CD4-positive, alpha-beta T cell treated with Interleukin-2 at 100 ng/mL for 4 hours (primary cell): ENCODE measurements around the gene LAMA4.
A peak's percentile ranks its signal among the peaks of the same experiment; 100 is the strongest.

Source experiments
- DNase-seq: peaks from one replicate; pipeline ENCODE4 v3.0.0-alpha.2; 2020; ENCODE audit warnings: low spot score

Gene LAMA4

DNA sequence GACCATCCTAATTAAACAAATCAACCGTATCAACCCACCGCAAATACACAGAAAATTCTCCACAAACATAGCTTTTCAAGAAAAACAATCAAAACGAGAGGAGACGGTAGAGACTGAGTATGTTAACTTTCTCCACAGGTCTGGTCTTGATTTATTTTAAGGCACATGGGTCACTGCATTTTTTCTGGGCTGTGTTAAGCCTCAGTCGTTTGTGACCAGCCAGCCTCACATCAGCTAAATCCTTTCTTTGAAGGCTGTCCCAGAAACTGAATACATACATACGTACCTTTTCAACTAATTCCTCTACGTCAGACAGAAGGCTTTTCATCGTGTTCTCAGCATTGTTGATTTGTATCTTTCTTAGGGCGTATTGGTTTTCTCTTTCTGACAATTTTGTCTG lies 69.4 kb downstream of the LAMA4 start:
- DNase-seq = no peak

DNA sequence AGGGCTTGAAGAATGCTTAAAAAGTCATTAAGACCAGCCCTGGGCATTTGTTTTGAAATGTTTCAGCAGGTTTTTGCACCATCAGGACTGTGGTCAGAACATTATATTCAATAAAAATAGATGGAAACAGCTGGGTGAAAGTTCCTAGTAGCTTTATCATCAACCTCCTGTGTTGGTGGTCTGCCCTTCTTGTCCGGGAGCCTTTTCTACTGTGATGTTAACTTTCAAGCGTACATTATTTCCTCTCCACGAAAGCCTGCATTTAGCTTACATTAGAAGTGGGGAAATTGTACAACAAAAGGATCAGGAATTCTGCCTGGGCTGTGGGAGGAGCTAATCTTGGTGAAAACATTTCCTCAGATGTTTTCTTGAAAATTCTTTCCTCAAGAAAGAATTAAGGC lies 71.1 kb downstream of the LAMA4 start:
- no peak for DNase-seq

- no peak for DNase-seq
Measured at GRCh38 chr6:112181130-112181529, 73.2 kb downstream of the LAMA4 start.

DNA sequence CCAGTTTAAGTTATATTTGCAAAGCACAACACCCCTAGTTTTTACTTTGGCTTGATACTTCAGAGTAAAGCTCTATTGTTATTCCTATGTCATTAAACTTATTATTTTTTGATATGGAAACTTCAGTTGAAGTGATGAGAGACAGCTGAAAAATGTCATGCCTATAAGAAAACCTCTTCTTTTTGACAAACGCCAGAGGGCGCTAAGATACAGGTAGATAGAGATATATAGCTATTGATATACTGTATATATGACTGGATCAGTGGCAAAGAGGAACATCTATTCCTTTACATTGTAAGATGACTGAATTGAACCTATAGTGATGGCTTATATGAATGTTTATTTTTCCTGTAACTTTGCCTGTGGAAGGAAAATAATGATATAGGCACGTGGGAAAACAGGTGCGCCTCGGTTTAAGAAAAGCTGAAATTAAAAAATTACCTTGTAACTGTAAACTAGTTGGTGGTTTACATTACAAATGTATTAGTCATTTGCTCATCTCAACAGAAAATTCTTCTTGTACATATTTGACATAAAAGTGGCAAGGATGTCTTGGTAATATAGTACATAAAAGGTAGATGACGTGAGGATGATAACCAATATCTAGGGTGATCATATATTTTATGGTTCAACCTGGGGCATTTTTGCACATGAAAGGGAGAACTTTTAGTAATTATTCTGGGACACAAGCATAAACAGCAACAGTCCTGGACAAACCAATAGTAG lies 74.1 kb downstream of the LAMA4 start:
- DNase-seq = peak; percentile 77

DNA sequence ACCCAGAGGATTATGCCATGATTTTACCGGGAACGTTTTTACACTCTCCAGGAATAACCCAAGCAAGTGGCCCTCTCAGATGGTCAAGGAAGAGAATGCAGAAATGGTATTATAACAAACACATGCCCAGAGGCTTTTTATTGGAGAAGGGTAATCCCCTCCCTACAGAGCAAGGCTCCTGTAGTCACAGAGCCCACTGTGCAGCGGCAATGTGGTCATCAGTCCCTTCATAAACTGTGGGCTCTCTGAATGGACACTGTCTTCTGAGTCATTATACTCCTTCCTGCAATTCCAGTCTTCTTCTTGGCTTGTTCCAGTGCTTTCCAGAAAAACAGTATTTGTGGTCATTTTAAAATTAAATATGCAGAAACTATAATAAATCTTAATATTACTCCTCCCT lies 74.7 kb downstream of the LAMA4 start:
- no peak for DNase-seq

DNA sequence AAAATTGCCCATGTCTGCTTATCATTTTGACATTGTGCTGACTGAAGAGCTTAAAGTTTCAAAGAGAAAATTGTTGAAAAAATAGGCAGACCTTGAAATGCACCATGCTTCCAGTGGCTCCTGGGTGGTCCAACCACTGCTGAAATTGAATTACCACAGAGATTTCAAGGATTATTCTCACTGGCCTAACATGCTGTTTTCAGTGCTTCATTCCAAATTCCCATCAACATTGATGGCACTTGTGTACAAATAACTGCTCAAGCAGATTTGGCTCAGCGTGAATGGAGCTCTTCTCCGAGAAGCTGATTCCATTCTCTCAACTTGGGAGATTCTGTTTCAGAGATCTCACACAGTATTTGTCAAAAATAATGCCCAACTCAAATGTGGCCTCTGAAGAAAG lies 75.5 kb downstream of the LAMA4 start:
- DNase-seq = no peak

GRCh38 chr6:112177092-112177491 lies 77.3 kb downstream of the LAMA4 start:
- DNase-seq = no peak

DNA sequence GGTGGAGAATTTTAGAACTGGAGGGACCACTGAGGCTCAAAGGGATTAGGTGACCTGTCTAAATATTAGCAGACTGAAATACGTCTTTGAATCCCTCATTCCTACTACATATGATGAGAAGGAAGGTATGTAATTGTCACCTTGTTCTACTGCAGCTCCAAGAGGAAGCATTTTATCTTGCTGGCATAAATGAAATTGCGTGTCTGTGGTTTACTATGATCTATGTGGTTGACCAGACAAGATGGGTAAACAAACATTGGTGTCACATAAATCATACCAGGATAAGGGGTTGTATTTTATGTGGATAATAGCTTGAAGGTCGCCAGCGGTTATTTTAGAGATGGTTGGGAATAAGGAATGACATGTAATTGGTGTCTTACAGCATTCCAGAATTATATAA lies 78.2 kb downstream of the LAMA4 start:
- DNase-seq = no peak

GRCh38 chr6:112173221-112173804 lies 81.1 kb downstream of the LAMA4 start:
- no peak for DNase-seq

DNA sequence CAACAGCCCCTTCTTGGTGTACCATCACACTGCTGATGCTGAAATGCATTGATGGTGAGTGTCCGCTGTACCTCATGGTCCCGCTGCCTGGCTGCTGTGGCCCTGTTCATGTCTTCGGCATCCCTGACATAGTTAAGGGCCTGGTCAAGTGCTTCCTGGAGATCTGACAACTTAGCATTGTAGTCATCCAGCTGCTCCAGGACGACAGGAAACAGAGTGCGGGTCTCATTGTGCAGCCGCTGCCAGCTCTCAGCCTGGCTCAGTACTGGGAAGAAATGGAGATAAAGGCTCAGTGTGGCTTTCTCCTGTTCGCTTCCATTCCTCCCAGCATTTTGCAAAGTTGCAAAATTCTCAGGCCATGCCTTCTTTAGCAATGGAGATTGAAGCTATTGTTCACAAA lies 81.8 kb downstream of the LAMA4 start:
- DNase-seq = no peak

DNA sequence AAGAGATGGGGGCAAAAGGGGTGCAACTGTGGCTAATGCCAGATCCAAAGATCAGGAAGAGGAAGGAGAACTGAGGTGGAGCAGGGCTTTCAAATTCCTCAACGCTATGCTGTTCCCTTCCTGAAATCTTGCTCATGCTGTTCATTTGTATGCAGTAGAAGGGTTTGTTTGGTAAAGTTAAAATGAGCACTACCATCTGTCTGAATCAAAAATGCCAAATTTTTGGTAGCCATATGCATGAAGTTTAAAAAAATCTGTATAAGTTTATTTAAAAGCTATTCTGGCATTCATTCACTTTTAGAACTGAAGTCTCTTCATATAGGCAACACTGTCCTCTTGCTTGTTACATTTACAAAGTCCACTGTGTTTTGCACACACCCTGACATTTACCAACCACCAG lies 84.8 kb downstream of the LAMA4 start:
- DNase-seq = no peak

GRCh38 chr6:112163295-112164257 lies 90.8 kb downstream of the LAMA4 start:
- DNase-seq = peak; percentile 74

- DNase-seq = no peak
Measured at GRCh38 chr6:112160745-112161144, 93.6 kb downstream of the LAMA4 start.

- DNase-seq = no peak
Measured at GRCh38 chr6:112156668-112157067, 97.7 kb downstream of the LAMA4 start.

- no peak for DNase-seq
Measured at GRCh38 chr6:112155886-112156285, 98.5 kb downstream of the LAMA4 start.

DNA sequence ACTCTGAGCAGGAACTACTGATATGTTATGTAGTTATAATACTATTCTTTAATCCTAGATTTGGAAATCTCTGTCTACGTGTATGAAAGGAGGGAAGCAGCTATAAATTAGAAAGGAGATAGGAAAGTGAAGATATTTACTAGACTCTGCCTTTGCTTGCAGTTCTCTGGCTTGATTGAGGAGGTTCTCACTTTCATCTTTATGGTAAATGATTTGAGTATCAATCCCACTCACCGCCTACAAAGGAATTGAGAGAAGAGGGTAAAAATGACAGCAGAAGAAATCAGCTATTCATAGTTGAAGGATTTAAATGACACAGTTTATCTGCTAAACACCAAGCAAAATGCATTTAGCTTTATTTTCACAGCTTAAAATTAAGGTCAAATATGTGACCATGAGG lies 99.7 kb downstream of the LAMA4 start:
- no peak for DNase-seq

- DNase-seq = no peak
Measured at GRCh38 chr6:112153926-112154607, 100.3 kb downstream of the LAMA4 start.

DNA sequence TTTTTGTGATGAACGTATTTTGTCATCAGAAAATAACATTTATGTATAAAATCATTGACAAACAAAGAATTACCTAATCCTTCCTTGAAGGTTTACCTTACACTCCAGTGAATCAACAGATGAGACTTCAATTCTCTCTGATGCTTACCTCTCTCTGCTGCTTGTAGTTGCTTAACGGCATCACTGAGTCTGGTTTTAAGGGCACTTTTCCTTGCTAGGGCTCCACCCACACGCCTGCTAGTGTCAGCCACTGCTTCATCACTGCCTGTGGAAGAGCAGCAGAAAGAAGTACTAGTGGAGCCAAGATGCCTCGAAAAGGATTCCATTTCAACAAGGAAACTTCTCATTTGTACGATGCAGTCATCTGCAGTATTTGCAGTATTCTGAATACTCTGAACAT lies 104.0 kb downstream of the LAMA4 start:
- DNase-seq = no peak

DNA sequence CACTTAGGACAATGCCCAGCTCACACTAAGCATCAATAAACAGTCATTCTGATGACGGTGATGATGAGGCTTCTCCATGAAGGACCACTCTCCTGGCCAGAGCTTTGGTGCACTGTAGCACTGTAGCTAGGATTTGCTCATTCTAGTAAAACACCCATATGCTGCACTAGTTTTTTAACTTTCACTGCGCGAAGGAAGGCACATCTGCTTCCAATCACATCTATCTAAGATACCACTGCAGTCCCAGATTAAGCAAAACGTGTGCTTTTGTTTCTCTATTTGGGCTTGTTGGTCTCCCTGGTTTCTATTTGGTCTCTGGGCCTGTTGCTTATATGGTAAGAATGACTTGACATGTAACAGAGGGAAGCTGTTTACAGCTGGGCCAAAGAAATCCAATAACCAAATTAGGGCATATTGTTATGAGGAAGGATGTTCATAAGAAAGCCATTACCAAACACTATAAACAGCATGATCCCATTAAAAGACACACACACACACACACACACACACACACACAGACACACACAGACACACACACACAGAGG lies 104.6 kb downstream of the LAMA4 start:
- no peak for DNase-seq

DNA sequence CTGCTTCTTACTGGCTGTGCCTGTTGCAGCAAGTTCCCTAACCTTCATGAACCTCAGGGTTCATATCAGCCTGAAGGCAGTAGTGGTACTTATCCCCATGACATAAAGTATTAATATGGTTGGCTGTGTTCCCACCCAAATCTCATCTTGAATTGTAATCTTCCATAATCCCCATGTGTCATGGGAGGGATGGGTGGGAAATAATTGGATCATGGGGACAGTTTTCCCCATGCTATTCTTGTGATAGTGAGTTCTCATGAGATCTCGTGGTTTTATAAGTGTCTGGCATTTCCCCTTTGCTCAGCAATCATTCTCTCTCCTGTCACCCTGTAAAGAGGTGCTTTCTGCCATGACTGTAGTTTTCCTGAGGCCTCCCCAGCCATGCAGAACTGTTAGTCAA lies 105.1 kb downstream of the LAMA4 start:
- DNase-seq = no peak

- no peak for DNase-seq
Measured at GRCh38 chr6:112148103-112148502, 106.3 kb downstream of the LAMA4 start.

- DNase-seq = no peak
Measured at GRCh38 chr6:112145080-112145573, 109.2 kb downstream of the LAMA4 start.
